Sigmoid colon (tissue), 7 donors: ENCODE measurements around the gene CABLES2. TPM values are rescaled to one million over a fixed set of nuclear protein-coding genes. Genes with fewer than 3 reads are reported as not detected.

Source experiments
- DNase-seq: peaks from one replicate; pipeline ENCODE4 v3.0.0-alpha.2; 2019
- H3K27ac ChIP-seq, 4 donors: fragments of 200-600 bp; sonication (generic); one replicate each; pipeline ENCODE4 v1.5.1; 2016 to 2019; ENCODE audit warnings: mild to moderate bottlenecking in 1 of 4
- H3K27me3 ChIP-seq, 3 donors: fragments of 200-600 bp; sonication (generic); one replicate each; pipeline ENCODE4 v1.5.1; 2019; ENCODE audit warnings: mild to moderate bottlenecking in 1 of 3
- H3K36me3 ChIP-seq, 4 donors: fragments of 200-600 bp; sonication (generic); one replicate each; pipeline ENCODE4 v1.5.1; 2016 to 2019
- H3K4me1 ChIP-seq, 4 donors: fragments of 200-600 bp; sonication (generic); one replicate each; pipeline ENCODE4 v1.5.1; 2017 to 2019
- H3K4me3 ChIP-seq, 4 donors: fragments of 200-600 bp; sonication (generic); one replicate each; pipeline ENCODE4 v1.5.1; 2017 to 2019; ENCODE audit warnings: mild to moderate bottlenecking in 2 of 4, moderate library complexity in 1 of 4
- H3K9me3 ChIP-seq, 4 donors: fragments of 200-600 bp in 3 of 4; sonication (generic) in 3 of 4; one replicate each; pipeline versions ENCODE4 v1.5.1 to v1.6.1; 2013 to 2019
- EP300 ChIP-seq, 4 donors: sonication (generic); formaldehyde crosslinking; IDR thresholded peaks; one replicate each; pipeline ENCODE4 v1.6.1; 2017; ENCODE audit warnings: antibody characterized with exemption in 4 of 4
- POLR2A ChIP-seq, 2 donors: fragments of 450-650 bp; IDR thresholded peaks; one replicate each; pipeline ENCODE4 v1.6.1; 2016; ENCODE audit warnings: antibody characterized with exemption in 2 of 2, mild to moderate bottlenecking in 2 of 2, moderate library complexity in 2 of 2
- POLR2AphosphoS5 ChIP-seq, 4 donors: sonication (generic); formaldehyde crosslinking; IDR thresholded peaks; one replicate each; pipeline ENCODE4 v1.6.1; 2017; ENCODE audit warnings: antibody characterized with exemption in 4 of 4
- WGBS, 2 donors: extraction: QIAGEN DNeasy Blood & Tissue Kit; methylation state at CpG; one replicate each; pipeline ENCODE4 v1.1.7; 2013; 5-methylcytosine and 5-hydroxymethylcytosine counted together
- intact Hi-C: fragments of 100-400 bp; cut with DNase I; formaldehyde crosslinking; loops from one replicate; pipeline ENCODE4 v1.15.1; 2023
- polyA plus RNA-seq, 3 donors: library from polyadenylated mRNA; stranded (reverse); fragments of 200-250 nt; gene quantifications; one replicate each; pipeline ENCODE4 v1.2.3, GENCODE V29; 2013
- total RNA-seq, 4 donors: library from RNA; depleted of rRNA; stranded (reverse); fragments of >200 nt; gene quantifications; one replicate each; pipeline ENCODE4 v1.1.0, GENCODE V29; 2016
- TF ChIP-seq, protein P1 (sequence below), 4 experiments: fragments of 450-650 bp in 3 of 4; fragments of 200-600 bp in 1 of 4; IDR thresholded peaks; one replicate each; pipeline ENCODE4 v1.5.1; 2016 to 2019; ENCODE audit warnings: antibody characterized with exemption in 4 of 4, mild to moderate bottlenecking in 3 of 4, moderate library complexity in 2 of 4
- donor health status: healthy with polysubstance abuse.
- donor health status: Bipolar disorder and iron deficiency.
- donor health status: healthy.

The CABLES2 gene
- total and polyA plus RNA-seq, 7 donors: 1.8 to 6.9 (median 3.6) TPM

DNA sequence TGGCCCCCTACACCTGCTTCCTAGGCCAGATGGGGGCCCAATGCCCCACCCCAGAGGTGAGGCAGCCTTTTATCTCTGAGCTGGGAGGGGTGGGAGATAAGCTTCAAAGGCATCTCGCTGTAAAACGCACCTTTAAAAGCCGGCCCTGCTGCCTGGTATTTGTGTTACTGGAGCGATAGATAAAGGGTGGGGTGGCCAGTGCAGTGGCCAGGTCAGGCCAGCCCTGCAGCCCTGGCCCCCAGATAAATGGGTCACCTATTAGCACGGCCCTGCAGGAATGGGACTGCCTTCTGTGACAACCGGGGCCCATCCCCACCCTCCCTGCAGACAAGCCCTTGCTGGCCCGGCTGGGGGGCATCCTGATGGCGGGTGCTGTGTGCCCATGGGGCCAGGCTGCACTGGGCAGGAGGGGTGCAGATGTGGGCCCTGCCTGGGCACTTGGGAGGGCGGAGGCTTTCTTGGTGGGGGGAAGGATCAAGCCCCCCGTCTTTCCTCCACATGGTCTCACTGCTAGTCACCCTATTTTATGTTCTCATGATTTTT is 23.3 kb upstream of the CABLES2 start:
- peaks cover 0 to 20% (median 15%) of the 10 kb centered on the region in 4 donors for H3K4me1 ChIP-seq
- no peak overlapping the region for H3K27ac ChIP-seq
- H3K4me3 ChIP-seq: no peak overlapping the region
- intact Hi-C loops: no loop called here
- H3K27me3 ChIP-seq: no peaks in the 10 kb centered on the region
- no peak for DNase-seq
- H3K9me3 ChIP-seq: no peaks in the 10 kb centered on the region
- no peak for TF ChIP-seq POLR2A (IDR thresholded peaks at IDR 0.05)
- no peak for TF ChIP-seq POLR2AphosphoS5 (IDR thresholded peaks at IDR 0.05)
- TF ChIP-seq EP300 (IDR thresholded peaks at IDR 0.05): no peak
- TF ChIP-seq, protein P1, sequence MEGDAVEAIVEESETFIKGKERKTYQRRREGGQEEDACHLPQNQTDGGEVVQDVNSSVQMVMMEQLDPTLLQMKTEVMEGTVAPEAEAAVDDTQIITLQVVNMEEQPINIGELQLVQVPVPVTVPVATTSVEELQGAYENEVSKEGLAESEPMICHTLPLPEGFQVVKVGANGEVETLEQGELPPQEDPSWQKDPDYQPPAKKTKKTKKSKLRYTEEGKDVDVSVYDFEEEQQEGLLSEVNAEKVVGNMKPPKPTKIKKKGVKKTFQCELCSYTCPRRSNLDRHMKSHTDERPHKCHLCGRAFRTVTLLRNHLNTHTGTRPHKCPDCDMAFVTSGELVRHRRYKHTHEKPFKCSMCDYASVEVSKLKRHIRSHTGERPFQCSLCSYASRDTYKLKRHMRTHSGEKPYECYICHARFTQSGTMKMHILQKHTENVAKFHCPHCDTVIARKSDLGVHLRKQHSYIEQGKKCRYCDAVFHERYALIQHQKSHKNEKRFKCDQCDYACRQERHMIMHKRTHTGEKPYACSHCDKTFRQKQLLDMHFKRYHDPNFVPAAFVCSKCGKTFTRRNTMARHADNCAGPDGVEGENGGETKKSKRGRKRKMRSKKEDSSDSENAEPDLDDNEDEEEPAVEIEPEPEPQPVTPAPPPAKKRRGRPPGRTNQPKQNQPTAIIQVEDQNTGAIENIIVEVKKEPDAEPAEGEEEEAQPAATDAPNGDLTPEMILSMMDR (IDR thresholded peaks at IDR 0.05): no peak
- 21 to 69% methylated on average over 10 of the region's 10 CpGs for WGBS, 2 donors
- H3K36me3 ChIP-seq: no peaks in the 10 kb centered on the region

DNA sequence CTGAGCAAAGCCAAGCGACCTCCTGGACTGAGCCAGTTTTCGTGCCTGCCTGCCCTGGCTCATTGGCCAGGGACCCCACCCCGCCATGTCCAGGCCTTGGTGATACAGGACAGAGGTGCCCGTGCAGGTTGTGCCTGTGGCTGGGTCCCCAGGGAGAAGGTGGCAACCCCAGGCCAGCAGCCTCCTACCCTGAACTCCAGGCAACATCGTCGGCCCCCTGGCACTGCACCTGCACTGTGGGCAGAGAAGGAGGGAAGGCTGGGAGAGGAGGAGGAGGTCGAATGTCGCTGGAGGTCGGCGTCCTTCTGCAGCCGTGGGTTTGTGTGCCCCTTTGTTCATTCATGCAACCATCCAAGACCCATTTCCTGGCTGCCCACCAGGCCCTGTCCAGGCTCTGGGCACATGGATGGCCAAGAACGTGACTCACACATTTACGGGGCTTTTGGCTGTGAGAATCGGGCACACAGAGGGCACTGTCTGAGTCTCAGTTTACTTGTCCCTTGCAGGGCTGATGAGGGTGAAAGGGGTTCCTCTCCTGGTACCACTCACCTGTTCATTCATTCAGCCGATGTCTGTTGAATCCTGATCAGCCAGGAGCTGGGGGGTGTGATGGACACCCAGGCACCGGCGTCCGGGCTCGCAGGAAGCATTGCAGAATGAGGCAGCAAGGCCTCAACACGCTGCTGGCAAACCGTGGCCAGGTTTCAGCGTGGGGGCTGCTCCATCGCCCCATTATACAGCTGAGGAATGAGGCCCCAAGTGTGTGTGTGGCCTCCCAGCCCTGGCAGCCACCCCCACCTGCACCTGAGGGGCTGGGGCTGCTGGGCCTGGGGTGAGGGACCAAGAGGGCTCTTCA is 22.6 kb upstream of the CABLES2 start:
- peaks cover 0 to under 1% (median 0%) of the 10 kb centered on the region in 3 donors for H3K27me3 ChIP-seq
- H3K4me3 ChIP-seq: no peak overlapping the region
- H3K27ac ChIP-seq: no peak overlapping the region
- 40 to 78% methylated on average over 23 of the region's 23 CpGs for whole genome bisulfite sequencing, 2 donors
- H3K9me3 ChIP-seq: no peaks in the 10 kb centered on the region
- peaks cover 0 to 18% (median 15%) of the 10 kb centered on the region in 4 donors for H3K4me1 ChIP-seq
- H3K36me3 ChIP-seq: no peaks in the 10 kb centered on the region
- intact Hi-C loops: no loop called here
- no peak for DNase-seq
- TF ChIP-seq, protein P1 (IDR thresholded peaks at IDR 0.05): no peak
- TF ChIP-seq POLR2A (IDR thresholded peaks at IDR 0.05): no peak
- no peak for TF ChIP-seq POLR2AphosphoS5 (IDR thresholded peaks at IDR 0.05)
- no peak for TF ChIP-seq EP300 (IDR thresholded peaks at IDR 0.05)

DNA sequence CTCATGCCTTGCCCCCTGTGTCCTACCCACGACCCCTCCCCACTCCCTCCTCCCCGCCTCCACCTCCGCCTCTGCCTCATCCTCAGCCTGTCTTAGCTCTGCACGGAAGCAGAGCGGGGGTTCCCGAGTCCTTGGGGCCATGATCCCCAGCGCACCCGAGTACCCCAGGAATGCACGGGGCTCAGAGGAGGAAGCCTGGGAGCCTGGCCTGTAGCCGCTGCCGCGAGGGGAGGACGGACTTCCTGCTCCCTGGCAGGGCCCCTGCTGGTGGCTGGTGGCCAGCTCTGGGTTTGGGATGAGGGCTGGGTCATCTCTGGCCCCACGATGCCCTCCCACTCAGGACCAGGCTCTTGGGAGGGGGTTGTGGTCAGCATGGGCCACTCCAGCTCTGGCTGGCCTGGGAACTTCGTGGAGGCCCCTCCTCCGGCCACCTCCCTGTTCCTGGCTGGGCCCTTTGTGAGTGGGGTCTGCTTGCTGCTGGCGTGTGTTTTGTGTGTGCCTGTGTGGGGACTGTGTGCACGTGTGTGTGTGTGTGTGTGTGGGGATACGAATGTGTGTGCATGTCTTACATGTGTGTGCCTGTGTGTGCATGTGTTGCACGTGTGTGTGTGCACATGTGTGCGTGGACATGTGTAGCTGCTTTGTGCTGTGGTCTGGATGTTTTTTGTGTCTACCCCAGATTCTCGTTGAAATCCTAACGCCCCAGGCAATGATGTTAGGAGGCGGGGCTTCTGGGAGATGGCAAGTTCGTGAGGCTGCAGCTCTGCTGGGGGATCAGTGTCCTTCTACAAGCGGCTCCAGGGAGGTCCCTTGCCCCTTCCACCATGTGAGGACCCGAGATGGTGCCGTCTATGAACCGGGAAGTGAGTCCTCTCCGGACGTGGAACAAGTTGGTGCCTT is 21.6 kb upstream of the CABLES2 start:
- Histone ChIP-seq H3K9me3 (no peaks in the 10 kb centered on the region), H3K27me3 (peaks cover 0 to 11% (median 6%) of the 10 kb centered on the region in 3 donors), H3K4me3 (no peak overlapping the region), H3K36me3 (no peaks in the 10 kb centered on the region), H3K27ac (no peak overlapping the region), H3K4me1 (peaks cover 0 to 8% (median 7%) of the 10 kb centered on the region in 4 donors)
- no peak for TF ChIP-seq POLR2A (IDR thresholded peaks at IDR 0.05)
- TF ChIP-seq, protein P1 (IDR thresholded peaks at IDR 0.05): no peak
- TF ChIP-seq EP300 (IDR thresholded peaks at IDR 0.05): no peak
- no peak for TF ChIP-seq POLR2AphosphoS5 (IDR thresholded peaks at IDR 0.05)
- DNase-seq: no peak
- intact Hi-C loops: no loop called here
- WGBS, 2 donors: 38 to 52% methylated on average over 31 of the region's 31 CpGs

DNA sequence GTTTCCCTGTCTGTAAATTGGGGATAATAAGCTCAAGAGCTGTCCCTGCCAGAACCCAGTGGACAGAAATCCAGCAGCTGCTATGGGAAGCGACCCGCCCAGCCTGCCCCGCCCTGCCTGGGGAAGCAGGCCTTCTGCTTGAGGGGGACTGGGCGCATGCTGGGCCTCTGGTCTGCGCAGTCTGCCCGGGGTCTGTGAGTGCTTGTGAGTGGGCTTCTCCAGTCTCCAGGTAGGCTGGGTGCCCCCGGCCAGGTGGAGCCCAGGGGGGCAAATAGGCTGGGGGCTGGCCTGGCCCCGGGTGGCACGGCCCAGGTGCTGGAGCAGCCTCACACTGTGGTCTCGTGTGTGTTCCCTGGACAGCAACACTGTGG is 20.9 kb upstream of the CABLES2 start:
- intact Hi-C loops: no loop called here
- Histone ChIP-seq H3K9me3 (no peaks in the 10 kb centered on the region), H3K36me3 (no peaks in the 10 kb centered on the region), H3K4me3 (no peak overlapping the region), H3K4me1 (peaks cover 0 to 2% (median under 1%) of the 10 kb centered on the region in 4 donors), H3K27ac (no peak overlapping the region), H3K27me3 (peaks cover 0 to 15% (median 7%) of the 10 kb centered on the region in 3 donors)
- TF ChIP-seq POLR2A (IDR thresholded peaks at IDR 0.05) (no peak), POLR2AphosphoS5 (IDR thresholded peaks at IDR 0.05) (no peak)
- TF ChIP-seq, protein P1 (IDR thresholded peaks at IDR 0.05): no peak
- no peak for DNase-seq
- 24 to 72% methylated on average over 10 of the region's 10 CpGs for WGBS, 2 donors
